Measurements from ENCODE around the gene LRP4. TPM values are rescaled to one million over a fixed set of nuclear protein-coding genes. Genes with fewer than 3 reads are reported as not detected.

Gene LRP4
- polyA plus RNA-seq, 1 donor from 2014 or later = not detected

- no peaks in the 10 kb centered on the region for H3K9me3 ChIP-seq (ENCODE audit: low read length)
- no peaks in the 10 kb centered on the region for H4K20me1 ChIP-seq (ENCODE audit: insufficient read depth)
- H3K4me3 ChIP-seq (ENCODE audit: low read length) = no peak overlapping the region
- TF ChIP-seq EZH2 (IDR thresholded peaks at IDR 0.05; ENCODE audit: borderline replicate concordance, insufficient read depth, low read length, poor library complexity, severe bottlenecking) = no peak
- TF ChIP-seq RAD21 (conservative IDR thresholded peaks at IDR 0.05) = no peak
- no peak for TF ChIP-seq POLR2AphosphoS5 (IDR thresholded peaks at IDR 0.05)
- no peak for TF ChIP-seq MXI1 (conservative IDR thresholded peaks at IDR 0.05; ENCODE audit: poor library complexity, severe bottlenecking)
- TF ChIP-seq EP300 (conservative IDR thresholded peaks at IDR 0.05; ENCODE audit: poor library complexity, severe bottlenecking) = no peak
- TF ChIP-seq, protein P1, sequence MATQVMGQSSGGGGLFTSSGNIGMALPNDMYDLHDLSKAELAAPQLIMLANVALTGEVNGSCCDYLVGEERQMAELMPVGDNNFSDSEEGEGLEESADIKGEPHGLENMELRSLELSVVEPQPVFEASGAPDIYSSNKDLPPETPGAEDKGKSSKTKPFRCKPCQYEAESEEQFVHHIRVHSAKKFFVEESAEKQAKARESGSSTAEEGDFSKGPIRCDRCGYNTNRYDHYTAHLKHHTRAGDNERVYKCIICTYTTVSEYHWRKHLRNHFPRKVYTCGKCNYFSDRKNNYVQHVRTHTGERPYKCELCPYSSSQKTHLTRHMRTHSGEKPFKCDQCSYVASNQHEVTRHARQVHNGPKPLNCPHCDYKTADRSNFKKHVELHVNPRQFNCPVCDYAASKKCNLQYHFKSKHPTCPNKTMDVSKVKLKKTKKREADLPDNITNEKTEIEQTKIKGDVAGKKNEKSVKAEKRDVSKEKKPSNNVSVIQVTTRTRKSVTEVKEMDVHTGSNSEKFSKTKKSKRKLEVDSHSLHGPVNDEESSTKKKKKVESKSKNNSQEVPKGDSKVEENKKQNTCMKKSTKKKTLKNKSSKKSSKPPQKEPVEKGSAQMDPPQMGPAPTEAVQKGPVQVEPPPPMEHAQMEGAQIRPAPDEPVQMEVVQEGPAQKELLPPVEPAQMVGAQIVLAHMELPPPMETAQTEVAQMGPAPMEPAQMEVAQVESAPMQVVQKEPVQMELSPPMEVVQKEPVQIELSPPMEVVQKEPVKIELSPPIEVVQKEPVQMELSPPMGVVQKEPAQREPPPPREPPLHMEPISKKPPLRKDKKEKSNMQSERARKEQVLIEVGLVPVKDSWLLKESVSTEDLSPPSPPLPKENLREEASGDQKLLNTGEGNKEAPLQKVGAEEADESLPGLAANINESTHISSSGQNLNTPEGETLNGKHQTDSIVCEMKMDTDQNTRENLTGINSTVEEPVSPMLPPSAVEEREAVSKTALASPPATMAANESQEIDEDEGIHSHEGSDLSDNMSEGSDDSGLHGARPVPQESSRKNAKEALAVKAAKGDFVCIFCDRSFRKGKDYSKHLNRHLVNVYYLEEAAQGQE (IDR thresholded peaks at IDR 0.05; ENCODE audit: borderline replicate concordance) = no peak
- TF ChIP-seq, protein P2, sequence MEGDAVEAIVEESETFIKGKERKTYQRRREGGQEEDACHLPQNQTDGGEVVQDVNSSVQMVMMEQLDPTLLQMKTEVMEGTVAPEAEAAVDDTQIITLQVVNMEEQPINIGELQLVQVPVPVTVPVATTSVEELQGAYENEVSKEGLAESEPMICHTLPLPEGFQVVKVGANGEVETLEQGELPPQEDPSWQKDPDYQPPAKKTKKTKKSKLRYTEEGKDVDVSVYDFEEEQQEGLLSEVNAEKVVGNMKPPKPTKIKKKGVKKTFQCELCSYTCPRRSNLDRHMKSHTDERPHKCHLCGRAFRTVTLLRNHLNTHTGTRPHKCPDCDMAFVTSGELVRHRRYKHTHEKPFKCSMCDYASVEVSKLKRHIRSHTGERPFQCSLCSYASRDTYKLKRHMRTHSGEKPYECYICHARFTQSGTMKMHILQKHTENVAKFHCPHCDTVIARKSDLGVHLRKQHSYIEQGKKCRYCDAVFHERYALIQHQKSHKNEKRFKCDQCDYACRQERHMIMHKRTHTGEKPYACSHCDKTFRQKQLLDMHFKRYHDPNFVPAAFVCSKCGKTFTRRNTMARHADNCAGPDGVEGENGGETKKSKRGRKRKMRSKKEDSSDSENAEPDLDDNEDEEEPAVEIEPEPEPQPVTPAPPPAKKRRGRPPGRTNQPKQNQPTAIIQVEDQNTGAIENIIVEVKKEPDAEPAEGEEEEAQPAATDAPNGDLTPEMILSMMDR (IDR thresholded peaks at IDR 0.05; ENCODE audit: poor library complexity, severe bottlenecking) = no peak
- TF ChIP-seq SMC3 (conservative IDR thresholded peaks at IDR 0.05; ENCODE audit: poor library complexity) = no peak
- TF ChIP-seq TAF1 (IDR thresholded peaks at IDR 0.05; ENCODE audit: low read depth) = no peak
- H3K4me2 ChIP-seq (ENCODE audit: low read length) = no peak overlapping the region
- H3K27ac ChIP-seq (ENCODE audit: low read length) = no peak overlapping the region
- H3K27me3 ChIP-seq (ENCODE audit: insufficient read depth, low read depth, low read length) = no peaks in the 10 kb centered on the region
- no peaks in the 10 kb centered on the region for H3K79me2 ChIP-seq (replicated peaks; ENCODE audit: insufficient read depth, low read length)
- no peaks in the 10 kb centered on the region for H3K36me3 ChIP-seq (ENCODE audit: insufficient read depth, low read length)
- no peak overlapping the region for H3K9ac ChIP-seq (ENCODE audit: low read length)
- H2AFZ ChIP-seq (ENCODE audit: low read depth, low read length) = no peak overlapping the region
- H3K9me2 ChIP-seq (ENCODE audit: insufficient read depth, low read length) = no peaks in the 10 kb centered on the region
- no peaks in the 10 kb centered on the region for H3F3A ChIP-seq (ENCODE audit: insufficient read depth, low read length, poor library complexity, severe bottlenecking)
These were observed 15.7 kb downstream of the LRP4 start for GRCh38 chr11:46902694-46903093.

- H3K9me2 ChIP-seq (ENCODE audit: insufficient read depth, low read length) = no peaks in the 10 kb centered on the region
- H3K4me3 ChIP-seq (ENCODE audit: low read length) = no peak overlapping the region
- no peaks in the 10 kb centered on the region for H3K79me2 ChIP-seq (replicated peaks; ENCODE audit: insufficient read depth, low read length)
- H3K36me3 ChIP-seq (ENCODE audit: insufficient read depth, low read length) = no peaks in the 10 kb centered on the region
- no peaks in the 10 kb centered on the region for H3K9me3 ChIP-seq (ENCODE audit: low read length)
- H3K27me3 ChIP-seq (ENCODE audit: insufficient read depth, low read depth, low read length) = no peaks in the 10 kb centered on the region
- no peak overlapping the region for H3K9ac ChIP-seq (ENCODE audit: low read length)
- TF ChIP-seq TAF1 (IDR thresholded peaks at IDR 0.05; ENCODE audit: low read depth) (no peak), EP300 (conservative IDR thresholded peaks at IDR 0.05; ENCODE audit: poor library complexity, severe bottlenecking) (no peak), SMC3 (conservative IDR thresholded peaks at IDR 0.05; ENCODE audit: poor library complexity) (no peak), POLR2AphosphoS5 (IDR thresholded peaks at IDR 0.05) (no peak), RAD21 (conservative IDR thresholded peaks at IDR 0.05) (no peak), MXI1 (conservative IDR thresholded peaks at IDR 0.05; ENCODE audit: poor library complexity, severe bottlenecking) (no peak)
- TF ChIP-seq, protein P2 (IDR thresholded peaks at IDR 0.05; ENCODE audit: poor library complexity, severe bottlenecking) = no peak
- TF ChIP-seq, protein P1 (IDR thresholded peaks at IDR 0.05; ENCODE audit: borderline replicate concordance) = no peak
- H3K27ac ChIP-seq (ENCODE audit: low read length) = no peak overlapping the region
- H3F3A ChIP-seq (ENCODE audit: insufficient read depth, low read length, poor library complexity, severe bottlenecking) = no peaks in the 10 kb centered on the region
- no peaks in the 10 kb centered on the region for H4K20me1 ChIP-seq (ENCODE audit: insufficient read depth)
- H2AFZ ChIP-seq (ENCODE audit: low read depth, low read length) = no peak overlapping the region
- H3K4me2 ChIP-seq (ENCODE audit: low read length) = no peak overlapping the region
These were observed 17.2 kb downstream of the LRP4 start for GRCh38 chr11:46901156-46901555.
